HCT116 (cell line): ENCODE measurements around the gene PLCB1.

Experiments used
- ELF1 ChIP-seq: IDR thresholded peaks from 2 replicates; pipeline ENCODE4 v1.6.1; 2012; ENCODE audit warnings: low read depth, borderline replicate concordance
- EZH2 ChIP-seq: fragments of 200-600 bp; sonication (generic); IDR thresholded peaks from 2 replicates; pipeline ENCODE4 v1.6.1; 2017; ENCODE audit warnings: antibody characterized with exemption, mixed run types
- EZH2phosphoT487 ChIP-seq: fragments of 200-600 bp; IDR thresholded peaks from 2 replicates; pipeline ENCODE4 v1.6.1; 2018; ENCODE audit warnings: antibody characterized with exemption, borderline replicate concordance
- POLR2A ChIP-seq: IDR thresholded peaks from 2 replicates; pipeline ENCODE4 v1.7.0; 2011; ENCODE audit warnings: borderline replicate concordance; ENCODE audit not compliant: insufficient read depth, insufficient read length; ENCODE audit errors: extremely low read depth
- POLR2AphosphoS5 ChIP-seq: IDR thresholded peaks from 2 replicates; pipeline ENCODE4 v1.6.1; 2011; ENCODE audit warnings: mild to moderate bottlenecking, low read depth, low read length, moderate library complexity
- RAD21 ChIP-seq: IDR thresholded peaks from 2 replicates; pipeline ENCODE4 v1.6.1; 2012; ENCODE audit warnings: low read depth, mild to moderate bottlenecking
- SIN3A ChIP-seq: IDR thresholded peaks from 2 replicates; pipeline ENCODE4 v1.6.1; 2012; ENCODE audit warnings: low read depth
- TCF7L2 ChIP-seq: IDR thresholded peaks from 2 replicates; pipeline ENCODE4 v1.7.0; 2011; ENCODE audit warnings: borderline replicate concordance, inconsistent platforms; ENCODE audit not compliant: insufficient read depth, insufficient read length; ENCODE audit errors: extremely low read depth
- YY1 ChIP-seq: IDR thresholded peaks from 2 replicates; pipeline ENCODE4 v1.6.1; 2011; ENCODE audit warnings: low read length, low read depth, moderate library complexity, mild to moderate bottlenecking; ENCODE audit not compliant: insufficient replicate concordance; ENCODE audit errors: extremely low read depth
- ZFX ChIP-seq: fragments of 450-650 bp; IDR thresholded peaks from 2 replicates; pipeline ENCODE4 v1.6.1; 2017
- ZNF274 ChIP-seq: fragments of 200-500 bp; sonication (Bioruptor generic); IDR thresholded peaks from 2 replicates; pipeline ENCODE4 v1.6.1; 2014; ENCODE audit warnings: mild to moderate bottlenecking, low read depth, low read length, inconsistent platforms
- TF ChIP-seq, protein P1 (sequence below), 3 experiments: fragments of 200-600 bp in 1 of 3; sonication (generic) in 1 of 3; IDR thresholded peaks in 2 of 3; conservative IDR thresholded peaks in 1 of 3; 2 replicates each; pipeline ENCODE4 v1.5.1; 2012 to 2017; ENCODE audit warnings: low read depth in 2 of 3, low read length in 2 of 3, antibody characterized with exemption in 1 of 3, borderline replicate concordance in 1 of 3, control low read depth in 1 of 3, mild to moderate bottlenecking in 1 of 3, mixed read lengths in 1 of 3, mixed run types in 1 of 3, moderate library complexity in 1 of 3; ENCODE audit not compliant: insufficient read depth in 1 of 3
- TF ChIP-seq, protein P2 (sequence below): IDR thresholded peaks from 2 replicates; pipeline ENCODE4 v1.6.1; 2012

DNA sequence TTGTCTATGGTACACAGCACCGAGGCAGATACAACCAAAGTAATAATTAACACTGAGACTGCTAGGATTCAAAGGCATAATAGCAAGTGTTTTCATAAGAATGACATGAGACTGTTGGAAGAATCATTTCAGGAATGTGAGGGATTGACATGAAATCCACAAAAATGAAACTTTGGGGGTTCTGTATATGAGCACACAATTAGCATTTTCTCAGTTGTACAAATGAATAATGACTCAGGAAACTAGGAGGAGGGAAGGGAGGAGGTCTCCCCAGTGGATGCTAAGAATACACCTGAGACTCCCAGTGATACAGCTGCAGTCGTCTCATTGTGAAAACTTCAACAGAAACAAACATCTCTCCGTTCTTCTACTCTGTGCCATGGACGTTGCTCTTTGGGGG lies 508.4 kb downstream of the PLCB1 start:
- no peak for TF ChIP-seq POLR2A
- TF ChIP-seq, protein P1, sequence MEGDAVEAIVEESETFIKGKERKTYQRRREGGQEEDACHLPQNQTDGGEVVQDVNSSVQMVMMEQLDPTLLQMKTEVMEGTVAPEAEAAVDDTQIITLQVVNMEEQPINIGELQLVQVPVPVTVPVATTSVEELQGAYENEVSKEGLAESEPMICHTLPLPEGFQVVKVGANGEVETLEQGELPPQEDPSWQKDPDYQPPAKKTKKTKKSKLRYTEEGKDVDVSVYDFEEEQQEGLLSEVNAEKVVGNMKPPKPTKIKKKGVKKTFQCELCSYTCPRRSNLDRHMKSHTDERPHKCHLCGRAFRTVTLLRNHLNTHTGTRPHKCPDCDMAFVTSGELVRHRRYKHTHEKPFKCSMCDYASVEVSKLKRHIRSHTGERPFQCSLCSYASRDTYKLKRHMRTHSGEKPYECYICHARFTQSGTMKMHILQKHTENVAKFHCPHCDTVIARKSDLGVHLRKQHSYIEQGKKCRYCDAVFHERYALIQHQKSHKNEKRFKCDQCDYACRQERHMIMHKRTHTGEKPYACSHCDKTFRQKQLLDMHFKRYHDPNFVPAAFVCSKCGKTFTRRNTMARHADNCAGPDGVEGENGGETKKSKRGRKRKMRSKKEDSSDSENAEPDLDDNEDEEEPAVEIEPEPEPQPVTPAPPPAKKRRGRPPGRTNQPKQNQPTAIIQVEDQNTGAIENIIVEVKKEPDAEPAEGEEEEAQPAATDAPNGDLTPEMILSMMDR (IDR thresholded peaks at IDR 0.05 in 2 of 3, conservative IDR thresholded peaks at IDR 0.05 in 1 of 3; ENCODE audit: borderline replicate concordance in 1 of 3, insufficient read depth in 1 of 3, low read depth in 2 of 3, low read length in 2 of 3), result no peak
- TF ChIP-seq YY1, result no peak
- no peak for TF ChIP-seq ZFX
- TF ChIP-seq ELF1, result no peak
- TF ChIP-seq RAD21, result no peak
- no peak for TF ChIP-seq EZH2
- no peak for TF ChIP-seq EZH2phosphoT487
- TF ChIP-seq TCF7L2, result no peak
- no peak for TF ChIP-seq SIN3A
- TF ChIP-seq POLR2AphosphoS5, result no peak
- no peak for TF ChIP-seq ZNF274
- TF ChIP-seq, protein P2, sequence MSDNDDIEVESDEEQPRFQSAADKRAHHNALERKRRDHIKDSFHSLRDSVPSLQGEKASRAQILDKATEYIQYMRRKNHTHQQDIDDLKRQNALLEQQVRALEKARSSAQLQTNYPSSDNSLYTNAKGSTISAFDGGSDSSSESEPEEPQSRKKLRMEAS, result no peak
